HepG2 (cell line): ENCODE measurements around the gene TMEM151A. TPM values are rescaled to one million over a fixed set of nuclear protein-coding genes. Genes with fewer than 3 reads are reported as not detected.

Experiments
- ATAC-seq: fragments of 200-7000 bp; cut with Tn5 transposase; 3 replicates; pipeline ENCODE4 v1.9.1; 2020; ENCODE audit warnings: mild to moderate bottlenecking, moderate library complexity
- BruUV-seq: library from RNA; stranded (reverse); fragments of 400-500 nt; replicated peaks from 2 replicates; lab custom pipeline; 2021; lab: Mats Ljungman, UMichigan
- CTCF ChIA-PET: fragments of 300-600 bp; formaldehyde crosslinking; extraction: SDS; loops from one replicate; lab custom pipeline; 2021; ENCODE audit warnings: low total read pairs, inconsistent platforms, low intra/inter-chr PET ratio; lab: Yijun Ruan, JAX
- POLR2A ChIA-PET: fragments of 350-600 bp; sonication (Branson Sonifier 250); formaldehyde crosslinking; loops from one replicate; lab custom pipeline; 2020; ENCODE audit warnings: antibody characterized with exemption, inconsistent platforms; lab: Yijun Ruan, JAX
- DNase-seq: peaks from one replicate; pipeline ENCODE4 v3.0.0-alpha.2; 2015; ENCODE audit warnings: low spot score
- FAIRE-seq: peaks from 3 replicates; lab custom pipeline; 2011; peaks lifted over from hg19 to GRCh38; lab: Jason Lieb, UNC
- H2AFZ ChIP-seq: one replicate; pipeline ENCODE4 v1.6.1; 2011; ENCODE audit warnings: low read length, inconsistent platforms
- H3K27ac ChIP-seq: fragments of 300-600 bp; 3 replicates; pipeline ENCODE4 v1.8.0; 2011; ENCODE audit warnings: mixed run types, mild to moderate bottlenecking, mixed read lengths, low read length, inconsistent platforms; ENCODE audit not compliant: insufficient read depth; ENCODE audit errors: extremely low read length
- H3K27me3 ChIP-seq, 2 experiments: fragments of 200-600 bp in 1 of 2; 2 replicates in 1 of 2; 3 replicates in 1 of 2; pipeline versions ENCODE4 v1.6.0 to v1.8.0; 2011; ENCODE audit warnings: low read length in 2 of 2, mild to moderate bottlenecking in 2 of 2, moderate library complexity in 2 of 2, inconsistent platforms in 1 of 2; ENCODE audit not compliant: insufficient read depth in 2 of 2, control insufficient read depth in 1 of 2
- H3K36me3 ChIP-seq, 2 experiments: fragments of 200-600 bp in 1 of 2; replicated peaks in 1 of 2; 2 replicates in 1 of 2; 3 replicates in 1 of 2; pipeline versions ENCODE4 v1.5.1 to v1.8.0; 2011; ENCODE audit warnings: low read length in 2 of 2, inconsistent platforms in 1 of 2; ENCODE audit not compliant: insufficient read depth in 2 of 2, control insufficient read depth in 1 of 2
- H3K4me1 ChIP-seq: 2 replicates; pipeline ENCODE4 v1.5.1; 2012; ENCODE audit warnings: low read length, inconsistent platforms; ENCODE audit not compliant: insufficient read depth
- H3K4me2 ChIP-seq: 2 replicates; pipeline ENCODE4 v1.6.0; 2011; ENCODE audit warnings: low read depth, low read length, inconsistent platforms
- H3K4me3 ChIP-seq, 3 experiments: fragments of 200-600 bp in 1 of 3; sonication (generic), shearing (Covaris generic) in 1 of 3; replicated peaks in 1 of 3; 2 replicates each; pipeline ENCODE4 v1.5.1; 2011 to 2016; ENCODE audit warnings: low read length in 3 of 3, inconsistent platforms in 2 of 3, low read depth in 2 of 3, mild to moderate bottlenecking in 2 of 3, control low read depth in 1 of 3, mixed read lengths in 1 of 3; ENCODE audit not compliant: insufficient read depth in 1 of 3
- H3K79me2 ChIP-seq: one replicate; pipeline ENCODE4 v1.6.1; 2011; ENCODE audit warnings: low read length, inconsistent platforms; ENCODE audit not compliant: insufficient read depth
- H3K9ac ChIP-seq: 2 replicates; pipeline ENCODE4 v1.6.0; 2011; ENCODE audit warnings: mild to moderate bottlenecking, low read depth, low read length, inconsistent platforms; ENCODE audit not compliant: insufficient read depth
- H3K9me3 ChIP-seq: 2 replicates; pipeline ENCODE4 v1.5.1; 2012; ENCODE audit warnings: mild to moderate bottlenecking, low read length
- H4K20me1 ChIP-seq: 2 replicates; pipeline ENCODE4 v1.6.0; 2011; ENCODE audit warnings: inconsistent platforms, mild to moderate bottlenecking, low read length, moderate library complexity; ENCODE audit not compliant: insufficient read depth
- ATRX ChIP-seq: sonication (generic); formaldehyde crosslinking; IDR thresholded peaks from 2 replicates; pipeline ENCODE4 v1.4.0; 2020; ENCODE audit warnings: missing genetic modification reagents, borderline replicate concordance
- CSRNP1 ChIP-seq: sonication (generic); formaldehyde crosslinking; IDR thresholded peaks from 2 replicates; pipeline ENCODE4 v1.8.1; 2023; ENCODE audit warnings: mild to moderate bottlenecking, missing genetic modification reagents
- DDIT3 ChIP-seq: sonication (generic); formaldehyde crosslinking; IDR thresholded peaks from 2 replicates; pipeline ENCODE4 v1.4.0; 2020; ENCODE audit warnings: mild to moderate bottlenecking, missing genetic modification reagents
- ETV6 ChIP-seq: sonication (generic); formaldehyde crosslinking; conservative IDR thresholded peaks from 2 replicates; pipeline ENCODE4 v1.4.0; 2020; ENCODE audit warnings: missing genetic modification reagents
- HNRNPUL1 ChIP-seq: fragments of 200-400 bp; formaldehyde crosslinking; IDR thresholded peaks from 2 replicates; pipeline ENCODE4 v1.6.1; 2017; ENCODE audit warnings: low read depth, mild to moderate bottlenecking, low read length, moderate library complexity
- JUND ChIP-seq: sonication (generic); formaldehyde crosslinking; IDR thresholded peaks from 2 replicates; pipeline ENCODE4 v1.8.0; 2022; ENCODE audit warnings: mild to moderate bottlenecking, missing genetic modification reagents
- LCORL ChIP-seq, 2 experiments: fragments of 450-650 bp in 1 of 2; sonication (generic) in 1 of 2; formaldehyde crosslinking in 1 of 2; IDR thresholded peaks; 2 replicates each; pipeline versions ENCODE4 v1.5.0 to v1.6.1; 2017 to 2020; ENCODE audit warnings: antibody characterized with exemption in 1 of 2, missing genetic modification reagents in 1 of 2
- NFIC ChIP-seq: IDR thresholded peaks from 2 replicates; pipeline ENCODE4 v1.6.1; 2012; ENCODE audit warnings: mild to moderate bottlenecking, low read length, inconsistent platforms
- PLRG1 ChIP-seq: fragments of 450-650 bp; conservative IDR thresholded peaks from 2 replicates; pipeline ENCODE4 v1.6.1; 2016
- RNF2 ChIP-seq: fragments of 450-650 bp; conservative IDR thresholded peaks from 2 replicates; pipeline ENCODE4 v1.6.1; 2016; ENCODE audit warnings: low read depth
- SALL1 ChIP-seq: sonication (generic); formaldehyde crosslinking; IDR thresholded peaks from 2 replicates; pipeline ENCODE4 v1.8.0; 2022; ENCODE audit warnings: mild to moderate bottlenecking, missing genetic modification reagents
- SMYD3 ChIP-seq: sonication (generic); formaldehyde crosslinking; IDR thresholded peaks from 2 replicates; pipeline ENCODE4 v1.8.1; 2023; ENCODE audit warnings: mild to moderate bottlenecking, missing genetic modification reagents
- ZGPAT ChIP-seq: IDR thresholded peaks from 2 replicates; pipeline ENCODE4 v1.6.1; 2016; ENCODE audit warnings: mild to moderate bottlenecking
- ZNF280B ChIP-seq: sonication (generic); formaldehyde crosslinking; IDR thresholded peaks from 2 replicates; pipeline ENCODE4 v1.5.0; 2020; ENCODE audit warnings: missing genetic modification reagents, mild to moderate bottlenecking, borderline replicate concordance
- ZNF576 ChIP-seq: sonication (generic); formaldehyde crosslinking; IDR thresholded peaks from 2 replicates; pipeline ENCODE4 v1.4.0; 2020; ENCODE audit warnings: mild to moderate bottlenecking, missing genetic modification reagents
- ZNF629 ChIP-seq: sonication (generic); formaldehyde crosslinking; conservative IDR thresholded peaks from 2 replicates; pipeline ENCODE4 v1.5.0; 2020; ENCODE audit warnings: missing genetic modification reagents
- ZNF878 ChIP-seq: sonication (generic); formaldehyde crosslinking; IDR thresholded peaks from 2 replicates; pipeline ENCODE4 v1.8.1; 2023; ENCODE audit warnings: mild to moderate bottlenecking, missing genetic modification reagents, moderate library complexity
- WGBS: methylation state at CpG from one replicate; pipeline ENCODE4 v1.1.6; 2017; ENCODE audit warnings: low lambda C conversion rate; 5-methylcytosine and 5-hydroxymethylcytosine counted together
- in situ Hi-C: cut with HindIII; loops from 2 replicates; pipeline ENCODE4 v1.10.0; 2017; ENCODE audit warnings: low pct_unique_long_range_greater_than_20kb; ENCODE audit not compliant: extremely low pct_ligation_motif_present
- intact Hi-C: fragments of 100-400 bp; cut with micrococcal nuclease; formaldehyde crosslinking; loops from one replicate; pipeline ENCODE4 v1.10.0; 2022; ENCODE audit not compliant: unreplicated experiment
- polyA plus RNA-seq, 8 experiments: library from polyadenylated mRNA; depleted of rRNA in 3 of 8; stranded (reverse) in 7 of 8; unstranded in 1 of 8; fragments of >200 nt; fragmentation: Illumina TruSeq in 4 of 8; extraction: Trizol in 4 of 8; gene quantifications; 2 replicates each; pipeline versions ENCODE4 v1.2.1 to v1.2.3, GENCODE V29; 2011 to 2016; ENCODE audit warnings: low read depth in 4 of 8, missing spikeins in 1 of 8, mixed read lengths in 1 of 8; ENCODE audit not compliant: insufficient read depth in 1 of 8
- total RNA-seq, 5 experiments: library from RNA; depleted of rRNA; stranded (reverse); fragments of >200 nt; fragmentation: Illumina TruSeq; extraction: Trizol; gene quantifications; 2 replicates each; pipeline ENCODE4 v1.2.3, GENCODE V29; 2016; ENCODE audit warnings: low read depth in 1 of 5

TMEM151A gene
- total and polyA plus RNA-seq, 2 of the 13 experiments (the other 11 are each of a cell fraction or from before 2014, with no cell fraction given) = 0.18 to 0.33 TPM

- TF ChIP-seq CSRNP1 = 0 out of 2 replicates have a peak, but pooled peaks have one; percentile 34
- TF ChIP-seq, all 625 proteins: peak for 17
Observed at GRCh38 chr11:66311470-66311964, 19.8 kb downstream of the TMEM151A start (continued).

- intact Hi-C loops = loop anchor here (1.0 to 10.0 kb wide), 4 partner anchors 16 to 90 kb away; partner anchors contain the start of gene RIN1
- POLR2A ChIA-PET = interaction anchor here (0.7 to 5.2 kb wide), 32 partner anchors 10 to 454 kb away, joined by 3 to 121 read pairs (median 8); partner anchors contain the start of genes B4GAT1, BANF1, CCDC85B and CFL1
- peaks cover 0 to 3% of the 10 kb centered on the region in 2 experiments; a peak in 1 of 5 replicates for H3K27me3 ChIP-seq
- FAIRE-seq (no peak), DNase-seq (peak; percentile 95), ATAC-seq (peak; percentile 69)
- H3K4me2 ChIP-seq = peak overlapping the region; percentile 97
- in situ Hi-C loops = no loop called here
- no peaks in the 10 kb centered on the region for H4K20me1 ChIP-seq
- no peaks in the 10 kb centered on the region for H3K79me2 ChIP-seq
- CTCF ChIA-PET = interaction anchor here (1.2 to 4.2 kb wide), 7 partner anchors 10 to 77 kb away, joined by 3 to 68 read pairs (median 4); partner anchors contain the start of gene RIN1
- BruUV-seq = no TSS peak
- H2AFZ ChIP-seq = peak overlapping the region; percentile 94
- H3K9me3 ChIP-seq = no peaks in the 10 kb centered on the region
- peak overlapping the region; percentile 72 for H3K9ac ChIP-seq
- 0% methylated on average over 10 of the region's 44 CpGs for WGBS
- H3K4me3 ChIP-seq = peak overlapping the region; percentile 57 to 78 (median 59); a peak in 5 of 6 replicates
- H3K36me3 ChIP-seq = no peaks in the 10 kb centered on the region
- peak overlapping the region; percentile 97 for H3K27ac ChIP-seq
- peaks cover 42% of the 10 kb centered on the region for H3K4me1 ChIP-seq
- TF ChIP-seq ZNF576 (no peak), DDIT3 (CRISPR knock-in tag) (no peak), PLRG1 (no peak), NFIC (no peak), ATRX (CRISPR knock-in tag) (no peak), ZGPAT (CRISPR knock-in tag) (peak; percentile 78), JUND (CRISPR knock-in tag) (no peak), LCORL (IDR thresholded peaks at IDR 0.05) (no peak), LCORL (CRISPR knock-in tag; IDR thresholded peaks at IDR 0.05) (peak; percentile 58), HNRNPUL1 (no peak), SALL1 (CRISPR knock-in tag) (peak; percentile 65), ZNF280B (peak; percentile 19; the same call in 1 of the 2 replicates), ETV6 (CRISPR knock-in tag) (no peak), ZNF878 (CRISPR knock-in tag) (no peak), SMYD3 (no peak), ZNF629 (CRISPR knock-in tag) (no peak), RNF2 (peak; percentile 93)
Observed at GRCh38 chr11:66311965-66312548, 20.4 kb downstream of the TMEM151A start.
